Measurements from ENCODE around the gene KLHDC10. TPM values are rescaled to one million over a fixed set of nuclear protein-coding genes. Genes with fewer than 3 reads are reported as not detected.

The KLHDC10 gene
- total and polyA plus RNA-seq, 2 of the 13 experiments (the other 11 are each of a cell fraction or from before 2014, with no cell fraction given): 11.9 to 21.6 TPM

DNA sequence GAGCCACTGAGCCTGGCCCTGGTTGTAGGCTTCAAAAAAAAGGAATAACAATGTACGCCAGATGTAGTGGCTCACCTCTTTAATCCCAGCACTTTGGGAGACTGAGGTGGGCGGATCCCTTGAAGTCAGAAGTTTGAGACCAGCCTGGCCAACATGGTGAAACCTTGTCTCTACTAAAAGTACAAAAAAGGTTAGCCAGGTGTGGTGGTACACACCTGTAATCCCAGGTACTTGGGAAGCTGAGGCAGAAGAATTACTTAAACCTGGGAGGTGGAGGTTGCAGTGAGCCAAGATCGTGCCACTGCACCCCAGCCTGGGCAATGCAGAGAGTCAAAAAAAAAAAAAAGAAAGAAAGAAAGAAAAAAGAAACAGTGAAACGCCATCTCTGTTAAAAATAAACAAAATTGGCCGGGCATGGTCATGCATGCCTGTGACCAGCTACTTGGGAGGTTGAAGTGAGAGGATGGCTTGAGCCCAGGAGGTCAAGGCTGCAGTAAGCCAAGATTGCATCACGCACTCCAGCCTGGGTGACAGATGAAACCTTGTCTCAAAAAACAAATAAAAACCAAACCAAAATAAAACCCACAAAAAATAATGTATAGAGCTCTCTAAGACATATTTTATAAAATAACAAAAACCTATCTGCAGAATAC, 4.7 kb upstream of the KLHDC10 start (continued):
- TF ChIP-seq ERF (CRISPR knock-in tag; IDR thresholded peaks at IDR 0.05) (no peak), STAT6 (CRISPR knock-in tag; IDR thresholded peaks at IDR 0.05; ENCODE audit: borderline replicate concordance) (no peak), ZNF639 (CRISPR knock-in tag; conservative IDR thresholded peaks at IDR 0.05) (no peak), ZBTB3 (CRISPR knock-in tag; IDR thresholded peaks at IDR 0.05; ENCODE audit: borderline replicate concordance, low read depth) (no peak), TRAFD1 (CRISPR knock-in tag; IDR thresholded peaks at IDR 0.05; ENCODE audit: borderline replicate concordance) (no peak), LCORL (IDR thresholded peaks at IDR 0.05) (no peak), LCORL (CRISPR knock-in tag; IDR thresholded peaks at IDR 0.05) (0 out of 2 replicates have a peak, but pooled peaks have one; percentile 51), CAMTA2 (CRISPR knock-in tag; IDR thresholded peaks at IDR 0.05; ENCODE audit: borderline replicate concordance) (no peak), RCOR2 (CRISPR knock-in tag; IDR thresholded peaks at IDR 0.05) (peak; percentile 54; the same call in 1 of the 2 replicates), SSRP1 (CRISPR knock-in tag; IDR thresholded peaks at IDR 0.05) (no peak), JUN (CRISPR knock-in tag; IDR thresholded peaks at IDR 0.05) (no peak), MLLT10 (CRISPR knock-in tag; IDR thresholded peaks at IDR 0.05) (no peak), ATF7 (IDR thresholded peaks at IDR 0.05) (0 out of 2 replicates have a peak, but pooled peaks have one; percentile 24), ATF7 (CRISPR knock-in tag; IDR thresholded peaks at IDR 0.05) (no peak), TAF1 (CRISPR knock-in tag; IDR thresholded peaks at IDR 0.05) (no peak), ZNF883 (CRISPR knock-in tag; IDR thresholded peaks at IDR 0.05; ENCODE audit: not compliant biosample characterization) (no peak)
- TF ChIP-seq, protein P1, sequence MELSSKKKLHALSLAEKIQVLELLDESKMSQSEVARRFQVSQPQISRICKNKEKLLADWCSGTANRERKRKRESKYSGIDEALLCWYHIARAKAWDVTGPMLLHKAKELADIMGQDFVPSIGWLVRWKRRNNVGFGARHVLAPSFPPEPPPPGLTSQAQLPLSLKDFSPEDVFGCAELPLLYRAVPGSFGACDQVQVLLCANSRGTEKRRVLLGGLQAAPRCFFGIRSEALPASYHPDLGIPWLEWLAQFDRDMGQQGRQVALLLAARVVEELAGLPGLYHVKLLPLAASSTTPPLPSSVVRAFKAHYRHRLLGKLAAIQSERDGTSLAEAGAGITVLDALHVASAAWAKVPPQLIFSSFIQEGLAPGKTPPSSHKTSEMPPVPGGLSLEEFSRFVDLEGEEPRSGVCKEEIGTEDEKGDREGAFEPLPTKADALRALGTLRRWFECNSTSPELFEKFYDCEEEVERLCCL (CRISPR knock-in tag; IDR thresholded peaks at IDR 0.05; ENCODE audit: borderline replicate concordance): no peak
- TF ChIP-seq, protein P2, sequence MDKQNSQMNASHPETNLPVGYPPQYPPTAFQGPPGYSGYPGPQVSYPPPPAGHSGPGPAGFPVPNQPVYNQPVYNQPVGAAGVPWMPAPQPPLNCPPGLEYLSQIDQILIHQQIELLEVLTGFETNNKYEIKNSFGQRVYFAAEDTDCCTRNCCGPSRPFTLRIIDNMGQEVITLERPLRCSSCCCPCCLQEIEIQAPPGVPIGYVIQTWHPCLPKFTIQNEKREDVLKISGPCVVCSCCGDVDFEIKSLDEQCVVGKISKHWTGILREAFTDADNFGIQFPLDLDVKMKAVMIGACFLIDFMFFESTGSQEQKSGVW (CRISPR knock-in tag; IDR thresholded peaks at IDR 0.05; ENCODE audit: borderline replicate concordance): no peak
- TF ChIP-seq, protein P3, sequence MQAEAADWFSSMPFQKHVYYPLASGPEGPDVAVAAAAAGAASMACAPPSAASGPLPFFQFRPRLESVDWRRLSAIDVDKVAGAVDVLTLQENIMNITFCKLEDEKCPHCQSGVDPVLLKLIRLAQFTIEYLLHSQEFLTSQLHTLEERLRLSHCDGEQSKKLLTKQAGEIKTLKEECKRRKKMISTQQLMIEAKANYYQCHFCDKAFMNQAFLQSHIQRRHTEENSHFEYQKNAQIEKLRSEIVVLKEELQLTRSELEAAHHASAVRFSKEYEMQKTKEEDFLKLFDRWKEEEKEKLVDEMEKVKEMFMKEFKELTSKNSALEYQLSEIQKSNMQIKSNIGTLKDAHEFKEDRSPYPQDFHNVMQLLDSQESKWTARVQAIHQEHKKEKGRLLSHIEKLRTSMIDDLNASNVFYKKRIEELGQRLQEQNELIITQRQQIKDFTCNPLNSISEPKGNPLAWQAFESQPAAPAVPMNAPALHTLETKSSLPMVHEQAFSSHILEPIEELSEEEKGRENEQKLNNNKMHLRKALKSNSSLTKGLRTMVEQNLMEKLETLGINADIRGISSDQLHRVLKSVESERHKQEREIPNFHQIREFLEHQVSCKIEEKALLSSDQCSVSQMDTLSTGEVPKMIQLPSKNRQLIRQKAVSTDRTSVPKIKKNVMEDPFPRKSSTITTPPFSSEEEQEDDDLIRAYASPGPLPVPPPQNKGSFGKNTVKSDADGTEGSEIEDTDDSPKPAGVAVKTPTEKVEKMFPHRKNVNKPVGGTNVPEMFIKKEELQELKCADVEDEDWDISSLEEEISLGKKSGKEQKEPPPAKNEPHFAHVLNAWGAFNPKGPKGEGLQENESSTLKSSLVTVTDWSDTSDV (CRISPR knock-in tag; IDR thresholded peaks at IDR 0.05): no peak
